Activated T-helper 9 cell treated with anti-CD3 and anti-CD28 coated beads, Interleukin-2, amount 50 U/mL, for 16 hours (primary cell): ENCODE data around the gene RPTOR.
"Not testable (repeated sequence)": the region's sequence is repeated elsewhere in the genome, so short reads cannot be mapped to it uniquely, and the experiment has no call there.

Source experiments
- DNase-seq: peaks from one replicate; pipeline ENCODE4 v3.0.0-alpha.2; 2020; ENCODE audit warnings: low read depth

The RPTOR gene

GRCh38 chr17:80862481-80862961 is 317.9 kb downstream of the RPTOR start:
- DNase-seq = no peak

- DNase-seq = no peak
Measured at GRCh38 chr17:80862978-80863377, 318.3 kb downstream of the RPTOR start.

- no peak for DNase-seq
Measured at GRCh38 chr17:80863626-80864025, 319.0 kb downstream of the RPTOR start.

GRCh38 chr17:80864751-80865150 is 320.1 kb downstream of the RPTOR start:
- DNase-seq = no peak

- DNase-seq = peak; percentile 49
Measured at GRCh38 chr17:80866050-80866793, 321.6 kb downstream of the RPTOR start.

GRCh38 chr17:80868022-80868609 is 323.5 kb downstream of the RPTOR start:
- no peak for DNase-seq

- DNase-seq = no peak
Measured at GRCh38 chr17:80869481-80870145, 325.0 kb downstream of the RPTOR start.

GRCh38 chr17:80870401-80870800 is 325.8 kb downstream of the RPTOR start:
- no peak for DNase-seq

GRCh38 chr17:80871341-80871740 is 326.7 kb downstream of the RPTOR start:
- no peak for DNase-seq

- no peak for DNase-seq
Measured at GRCh38 chr17:80872001-80872500, 327.4 kb downstream of the RPTOR start.

- no peak for DNase-seq
Measured at GRCh38 chr17:80872501-80873306, 328.1 kb downstream of the RPTOR start.

- DNase-seq = no peak
Measured at GRCh38 chr17:80873307-80873951, 328.8 kb downstream of the RPTOR start.

GRCh38 chr17:80874866-80875445 is 330.3 kb downstream of the RPTOR start:
- DNase-seq = no peak

GRCh38 chr17:80875480-80875995 is 330.9 kb downstream of the RPTOR start:
- DNase-seq = not testable (repeated sequence)

- DNase-seq = not testable (repeated sequence)
Measured at GRCh38 chr17:80876456-80876949, 331.9 kb downstream of the RPTOR start.

GRCh38 chr17:80876950-80877728 is 332.5 kb downstream of the RPTOR start:
- peak; percentile 61 for DNase-seq

- DNase-seq = no peak
Measured at GRCh38 chr17:80877729-80878303, 333.2 kb downstream of the RPTOR start.

GRCh38 chr17:80878876-80879722 is 334.5 kb downstream of the RPTOR start:
- no peak for DNase-seq
